ENCODE results near the gene NQO2.

Gene NQO2

DNA sequence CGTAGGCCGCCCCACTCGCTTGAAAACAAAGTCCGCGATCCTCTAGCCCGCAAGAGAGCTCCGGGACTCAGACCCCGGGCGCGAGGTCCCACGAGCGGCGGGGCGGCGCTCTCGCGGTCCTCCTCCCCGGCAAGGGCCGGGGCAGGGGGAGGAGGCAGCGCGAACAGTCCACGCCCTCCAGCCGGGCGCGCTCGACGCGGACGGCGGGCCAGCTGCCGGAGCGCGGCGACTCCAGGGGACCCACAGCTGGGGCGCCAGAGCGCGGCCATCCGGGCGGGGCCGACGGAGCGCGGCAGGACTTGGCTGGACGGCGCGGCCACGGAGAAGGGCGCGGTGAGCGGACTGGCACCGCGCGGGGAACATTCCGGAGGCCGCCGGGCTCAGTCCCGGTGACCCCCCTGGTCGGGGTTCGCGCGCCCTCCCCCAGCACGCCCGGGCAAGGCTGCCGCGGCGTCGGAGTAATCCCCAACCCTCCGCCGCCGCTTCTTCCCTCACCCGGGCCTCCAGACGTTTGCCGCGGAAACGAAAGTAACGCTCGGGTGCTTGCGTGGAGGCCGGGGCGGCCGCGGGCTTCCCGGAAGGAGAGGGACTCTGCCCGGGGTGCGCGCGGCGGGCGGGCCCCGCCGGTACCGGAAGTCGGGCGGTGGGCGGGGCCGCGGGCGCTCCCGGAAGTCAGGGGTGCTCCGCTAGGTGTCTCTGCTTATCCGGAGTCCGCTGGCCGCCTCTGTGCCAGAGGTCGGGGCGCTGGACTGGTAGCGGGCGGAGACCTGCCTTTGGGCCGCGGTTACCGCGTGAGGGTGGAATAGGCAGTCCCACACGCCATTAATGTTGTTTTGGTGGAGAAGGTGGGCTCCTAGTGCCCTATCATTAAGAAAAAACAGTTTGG lies 68.9 kb downstream of the NQO2 start, which contains the start of gene RIPK1:
RIPK1 (plus strand) TSS at position 166 of the 886 bp plus-strand sequence. CDS start 8,330 bp downstream, outside the sequence.
- peak; percentile 88 to 94 for DNase-seq (ENCODE audit: low read depth in 1 of 2, low spot score in 1 of 2)

Data from stimulated activated CD4-positive, alpha-beta T cell treated with anti-CD3 and anti-CD28 coated beads, Interleukin-15, amount 100 ng/mL, for 1 hour (primary cell).